ENCODE results near the gene HAP1. TPM values are rescaled to one million over a fixed set of nuclear protein-coding genes. Genes with fewer than 3 reads are reported as not detected.

Gene HAP1
- total RNA-seq, 2 experiments from 2014 or later, result 0.07 to 0.09 TPM

DNA sequence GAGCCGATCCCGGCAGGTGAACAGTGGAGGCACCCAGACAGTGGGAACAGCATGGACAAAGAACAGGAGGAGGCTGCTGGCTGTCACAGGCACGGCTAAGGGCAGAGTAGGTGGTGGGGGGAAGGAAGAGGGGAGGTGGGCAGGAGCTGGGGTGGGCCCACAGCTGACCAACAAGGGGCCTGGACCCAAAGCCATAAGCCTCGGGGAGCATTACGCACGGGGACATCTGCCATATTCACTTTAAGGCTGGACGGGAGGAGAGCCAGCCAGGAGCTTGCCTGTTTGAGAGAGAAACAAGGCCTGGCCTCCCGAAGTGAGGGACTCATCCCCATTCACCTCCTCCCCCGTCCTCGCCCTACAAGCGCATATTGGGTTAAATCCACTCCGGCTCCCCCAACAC lies 19.6 kb upstream of the HAP1 start:
- Mint-ChIP-seq H3K27ac (no peak overlapping the region), H3K27me3 (no peaks in the 10 kb centered on the region), H3K9me3 (no peaks in the 10 kb centered on the region), H3K4me1 (ENCODE audit: low read depth) (no peaks in the 10 kb centered on the region), H3K4me3 (no peak overlapping the region), H3K36me3 (ENCODE audit: low read depth) (no peaks in the 10 kb centered on the region)
- POLR2A ChIA-PET, result interaction anchor here (0.8 kb wide), 1 partner anchor 100 kb away, joined by 3 read pairs; no protein-coding TSS in a partner anchor
- DNase-seq (no peak), ATAC-seq (no peak)
- TF ChIP-seq, protein P1, sequence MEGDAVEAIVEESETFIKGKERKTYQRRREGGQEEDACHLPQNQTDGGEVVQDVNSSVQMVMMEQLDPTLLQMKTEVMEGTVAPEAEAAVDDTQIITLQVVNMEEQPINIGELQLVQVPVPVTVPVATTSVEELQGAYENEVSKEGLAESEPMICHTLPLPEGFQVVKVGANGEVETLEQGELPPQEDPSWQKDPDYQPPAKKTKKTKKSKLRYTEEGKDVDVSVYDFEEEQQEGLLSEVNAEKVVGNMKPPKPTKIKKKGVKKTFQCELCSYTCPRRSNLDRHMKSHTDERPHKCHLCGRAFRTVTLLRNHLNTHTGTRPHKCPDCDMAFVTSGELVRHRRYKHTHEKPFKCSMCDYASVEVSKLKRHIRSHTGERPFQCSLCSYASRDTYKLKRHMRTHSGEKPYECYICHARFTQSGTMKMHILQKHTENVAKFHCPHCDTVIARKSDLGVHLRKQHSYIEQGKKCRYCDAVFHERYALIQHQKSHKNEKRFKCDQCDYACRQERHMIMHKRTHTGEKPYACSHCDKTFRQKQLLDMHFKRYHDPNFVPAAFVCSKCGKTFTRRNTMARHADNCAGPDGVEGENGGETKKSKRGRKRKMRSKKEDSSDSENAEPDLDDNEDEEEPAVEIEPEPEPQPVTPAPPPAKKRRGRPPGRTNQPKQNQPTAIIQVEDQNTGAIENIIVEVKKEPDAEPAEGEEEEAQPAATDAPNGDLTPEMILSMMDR (IDR thresholded peaks at IDR 0.05), result no peak
- intact Hi-C loops (cut with micrococcal nuclease), result no loop called here
- CTCF ChIA-PET, result no interaction called here

DNA sequence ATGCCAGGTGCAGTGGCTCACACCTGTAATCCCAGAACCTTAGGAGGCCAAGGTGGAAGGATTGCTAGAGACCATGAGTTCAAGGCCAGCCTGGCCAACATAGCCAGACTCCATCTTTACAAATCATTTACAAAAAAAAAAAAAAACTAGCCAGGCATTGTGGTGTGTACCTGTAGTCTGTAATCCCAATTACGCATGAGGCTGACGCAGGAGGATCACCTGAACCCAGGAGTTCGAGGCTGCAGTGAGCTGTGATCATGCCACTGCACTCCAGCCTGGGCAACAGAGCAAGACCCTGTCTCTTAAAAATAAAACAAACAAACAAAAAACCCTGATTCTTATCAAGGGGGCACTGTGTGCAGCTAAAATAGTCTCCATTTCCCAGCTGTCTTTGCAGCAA lies 16.8 kb upstream of the HAP1 start:
- ATAC-seq (no peak), DNase-seq (no peak)
- Mint-ChIP-seq H3K36me3 (ENCODE audit: low read depth) (no peaks in the 10 kb centered on the region), H3K4me3 (no peak overlapping the region), H3K27me3 (no peaks in the 10 kb centered on the region), H3K27ac (no peak overlapping the region), H3K9me3 (no peaks in the 10 kb centered on the region), H3K4me1 (ENCODE audit: low read depth) (no peaks in the 10 kb centered on the region)
- ChIA-PET CTCF (interaction anchor here (0.8 to 1.5 kb wide), 2 partner anchors 13 to 55 kb away, joined by 3 read pairs; no protein-coding TSS in a partner anchor), POLR2A (no interaction called here)
- intact Hi-C loops (cut with micrococcal nuclease), result no loop called here
- TF ChIP-seq, protein P1 (IDR thresholded peaks at IDR 0.05), result no peak

DNA sequence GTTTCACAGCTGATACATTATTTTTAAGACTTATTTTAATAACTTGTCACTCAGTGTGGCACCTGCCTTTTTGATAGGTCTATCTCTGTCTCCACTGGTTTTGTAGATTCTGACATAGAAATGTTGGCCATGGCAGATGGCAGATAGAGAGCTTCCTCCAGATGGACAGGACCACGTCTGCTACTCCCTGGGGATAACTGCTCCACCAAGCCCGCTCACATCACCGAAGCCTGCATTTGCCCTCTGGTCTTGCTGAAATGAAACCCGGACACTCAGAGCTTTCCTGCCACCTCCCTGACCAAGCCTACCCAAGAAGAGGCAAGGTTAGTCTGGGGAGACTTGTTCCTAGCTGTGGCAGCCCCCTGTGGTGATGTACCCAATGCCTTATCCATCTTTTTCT lies 16.4 kb upstream of the HAP1 start:
- Mint-ChIP-seq H3K27ac (no peak overlapping the region), H3K4me3 (no peak overlapping the region), H3K4me1 (ENCODE audit: low read depth) (no peaks in the 10 kb centered on the region), H3K27me3 (no peaks in the 10 kb centered on the region), H3K36me3 (ENCODE audit: low read depth) (no peaks in the 10 kb centered on the region), H3K9me3 (no peaks in the 10 kb centered on the region)
- ChIA-PET POLR2A (no interaction called here), CTCF (interaction anchor here (0.8 to 1.5 kb wide), 2 partner anchors 13 to 55 kb away, joined by 3 read pairs; no protein-coding TSS in a partner anchor)
- ATAC-seq (no peak), DNase-seq (no peak)
- intact Hi-C loops (cut with micrococcal nuclease), result no loop called here
- TF ChIP-seq, protein P1 (IDR thresholded peaks at IDR 0.05), result no peak

DNA sequence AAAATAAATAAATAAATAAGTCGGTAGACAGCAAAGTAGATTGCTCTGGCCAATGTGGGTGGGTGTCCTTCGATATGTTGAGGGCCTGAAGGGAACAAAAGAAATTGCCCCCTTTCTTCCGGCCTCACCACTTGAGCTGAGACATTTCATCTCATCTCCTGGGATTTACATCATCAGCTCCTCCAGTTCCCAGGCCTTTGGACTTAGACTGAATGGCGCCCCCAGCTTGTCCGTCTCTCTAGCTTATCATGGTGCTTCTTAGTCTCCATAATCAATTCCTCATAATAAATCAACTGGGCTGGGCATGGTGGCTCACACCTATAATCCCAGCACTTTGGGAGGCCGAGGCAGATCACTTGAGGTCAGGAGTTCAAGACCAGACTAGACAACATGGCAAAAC lies 13.8 kb upstream of the HAP1 start:
- ChIA-PET CTCF (no interaction called here), POLR2A (no interaction called here)
- TF ChIP-seq, protein P1 (IDR thresholded peaks at IDR 0.05), result no peak
- no peak overlapping the region for H3K27ac Mint-ChIP-seq
- no peak overlapping the region for H3K4me3 Mint-ChIP-seq
- DNase-seq, result no peak
- H3K36me3 Mint-ChIP-seq (ENCODE audit: low read depth), result no peaks in the 10 kb centered on the region
- H3K9me3 Mint-ChIP-seq, result no peaks in the 10 kb centered on the region
- no peaks in the 10 kb centered on the region for H3K27me3 Mint-ChIP-seq
- H3K4me1 Mint-ChIP-seq (ENCODE audit: low read depth), result no peaks in the 10 kb centered on the region
- no peak for ATAC-seq
- intact Hi-C loops (cut with micrococcal nuclease), result no loop called here

DNA sequence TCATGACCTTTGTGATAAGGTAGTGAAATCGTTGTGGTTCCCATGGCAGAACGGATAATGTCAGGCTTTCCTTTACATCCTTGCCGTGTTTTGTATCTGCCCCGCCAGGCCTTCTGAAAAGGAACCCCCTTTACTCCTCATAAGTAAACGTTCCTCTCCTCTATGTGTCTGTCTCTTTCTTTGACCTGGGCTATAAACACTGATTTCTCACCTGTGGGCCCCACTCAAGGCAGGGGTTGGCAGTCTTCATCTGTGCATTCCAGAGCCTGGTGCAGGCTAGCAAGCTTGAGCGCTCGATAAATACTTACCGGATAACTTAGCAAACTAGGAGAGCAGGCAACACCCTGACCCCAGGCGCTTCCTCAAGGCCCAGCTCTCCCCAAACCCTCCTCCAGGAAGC lies 7.3 kb upstream of the HAP1 start:
- POLR2A ChIA-PET, result no interaction called here
- H3K4me3 Mint-ChIP-seq, result no peak overlapping the region

More for the DNA sequence above, 7.3 kb upstream of the HAP1 start:
- TF ChIP-seq, protein P1 (IDR thresholded peaks at IDR 0.05), result no peak
- CTCF ChIA-PET, result interaction anchor here (1.8 to 4.2 kb wide), 2 partner anchors 11 to 58 kb away, joined by 6 to 30 read pairs; no protein-coding TSS in a partner anchor
- H3K27me3 Mint-ChIP-seq, result peaks cover 9% of the 10 kb centered on the region
- ATAC-seq (no peak), DNase-seq (no peak)
- no peak overlapping the region for H3K27ac Mint-ChIP-seq
- intact Hi-C loops (cut with micrococcal nuclease), result no loop called here
- no peaks in the 10 kb centered on the region for H3K9me3 Mint-ChIP-seq
- H3K36me3 Mint-ChIP-seq (ENCODE audit: low read depth), result no peaks in the 10 kb centered on the region
- H3K4me1 Mint-ChIP-seq (ENCODE audit: low read depth), result peaks cover 2% of the 10 kb centered on the region
